GM12878 (cell line): ENCODE results near the gene CUL4A. TPM values are rescaled to one million over a fixed set of nuclear protein-coding genes. Genes with fewer than 3 reads are reported as not detected.

Source experiments
- ATAC-seq: fragments of 200-7000 bp; cut with Tn5 transposase; 3 replicates; pipeline ENCODE4 v1.9.1; 2020; ENCODE audit warnings: mild to moderate bottlenecking, moderate library complexity
- BruUV-seq: library from RNA; stranded (reverse); fragments of 400-500 nt; replicated peaks from 2 replicates; lab custom pipeline; 2021; lab: Mats Ljungman, UMichigan
- CTCF ChIA-PET: fragments of 300-600 bp; sonication (Branson Sonifier 250); formaldehyde crosslinking; extraction: SDS; loops from one replicate; lab custom pipeline; 2021; ENCODE audit warnings: inconsistent platforms; lab: Yijun Ruan, JAX
- POLR2A ChIA-PET: fragments of 350-600 bp; formaldehyde crosslinking; extraction: SDS; loops from one replicate; lab custom pipeline; 2021; ENCODE audit warnings: inconsistent platforms; lab: Charles Lee
- RAD21 ChIA-PET: fragments of 300-600 bp; sonication (Branson Sonifier 250); formaldehyde crosslinking; loops from one replicate; lab custom pipeline; 2023; ENCODE audit warnings: antibody characterized with exemption; ENCODE audit not compliant: unreplicated experiment; lab: Charles Lee
- SMC1A ChIA-PET: fragments of 300-600 bp; sonication (Branson Sonifier 250); formaldehyde crosslinking; loops from one replicate; lab custom pipeline; 2023; ENCODE audit not compliant: unreplicated experiment, uncharacterized antibody; lab: Charles Lee
- DNase-seq: peaks from one replicate; pipeline ENCODE4 v3.0.0-alpha.2; 2011; ENCODE audit warnings: low read depth, low spot score
- FAIRE-seq: peaks from 3 replicates; lab custom pipeline; 2011; peaks lifted over from hg19 to GRCh38; lab: Jason Lieb, UNC
- H2AFZ ChIP-seq: 2 replicates; pipeline ENCODE4 v1.6.0; 2011; ENCODE audit warnings: low read depth, low read length, control low read depth; ENCODE audit not compliant: control insufficient read depth
- H3K27ac ChIP-seq: 2 replicates; pipeline ENCODE4 v1.5.1; 2011; ENCODE audit warnings: control low read depth; ENCODE audit not compliant: control insufficient read depth, insufficient read depth
- H3K27me3 ChIP-seq, 2 experiments: replicated peaks in 1 of 2; 2 replicates each; pipeline versions ENCODE4 v1.6.0 to v1.6.1; 2011; ENCODE audit warnings: low read length in 1 of 2; ENCODE audit not compliant: control insufficient read depth in 2 of 2, insufficient read depth in 2 of 2
- H3K36me3 ChIP-seq, 2 experiments: 2 replicates each; pipeline ENCODE4 v1.5.1; 2011; ENCODE audit warnings: low read length in 1 of 2; ENCODE audit not compliant: control insufficient read depth in 2 of 2, insufficient read depth in 2 of 2
- H3K4me1 ChIP-seq: 2 replicates; pipeline ENCODE4 v1.6.1; 2011; ENCODE audit warnings: mild to moderate bottlenecking, low read length, moderate library complexity, mixed read lengths; ENCODE audit not compliant: control insufficient read depth, insufficient read depth
- H3K4me2 ChIP-seq: 2 replicates; pipeline ENCODE4 v1.6.0; 2011; ENCODE audit warnings: control low read depth; ENCODE audit not compliant: control insufficient read depth, insufficient read depth
- H3K4me3 ChIP-seq: fragments of 200-600 bp; sonication (generic); 2 replicates; pipeline ENCODE4 v1.5.1; 2016
- H3K79me2 ChIP-seq: 2 replicates; pipeline ENCODE4 v1.6.0; 2011; ENCODE audit warnings: low read length; ENCODE audit not compliant: control insufficient read depth, insufficient read depth
- H3K9ac ChIP-seq: 2 replicates; pipeline ENCODE4 v1.8.0; 2011; ENCODE audit warnings: low read length, control low read depth, mixed read lengths; ENCODE audit not compliant: control insufficient read depth, insufficient read depth
- H3K9me3 ChIP-seq: replicated peaks from 3 replicates; pipeline ENCODE4 v1.5.1; 2011; ENCODE audit warnings: mild to moderate bottlenecking, low read length; ENCODE audit not compliant: control insufficient read depth, insufficient read depth
- H4K20me1 ChIP-seq: 2 replicates; pipeline ENCODE4 v1.6.0; 2011; ENCODE audit not compliant: control insufficient read depth, insufficient read depth
- HDAC6 ChIP-seq: fragments of 200-600 bp; sonication (generic); IDR thresholded peaks from one replicate; pipeline ENCODE4 v1.8.0; 2017; ENCODE audit warnings: antibody characterized with exemption; ENCODE audit not compliant: unreplicated experiment
- IRF5 ChIP-seq: fragments of 450-650 bp; IDR thresholded peaks from 2 replicates; pipeline ENCODE4 v1.6.1; 2017; ENCODE audit warnings: borderline replicate concordance
- LARP7 ChIP-seq: fragments of 450-650 bp; IDR thresholded peaks from 2 replicates; pipeline ENCODE4 v1.6.1; 2017; ENCODE audit warnings: mild to moderate bottlenecking
- MLLT1 ChIP-seq: fragments of 450-650 bp; IDR thresholded peaks from 2 replicates; pipeline ENCODE4 v1.6.1; 2016; ENCODE audit warnings: mild to moderate bottlenecking
- MYB ChIP-seq: fragments of 150-350 bp; IDR thresholded peaks from 2 replicates; pipeline ENCODE4 v1.6.1; 2014; ENCODE audit warnings: mild to moderate bottlenecking, low read depth, low read length, borderline replicate concordance
- NFXL1 ChIP-seq: fragments of 450-650 bp; IDR thresholded peaks from 2 replicates; pipeline ENCODE4 v1.6.1; 2017; ENCODE audit warnings: antibody characterized with exemption, mild to moderate bottlenecking, borderline replicate concordance
- SREBF2 ChIP-seq: IDR thresholded peaks from 2 replicates; pipeline ENCODE4 v1.6.1; 2012; ENCODE audit warnings: mild to moderate bottlenecking, low read length
- STAT3 ChIP-seq: IDR thresholded peaks from 2 replicates; pipeline ENCODE4 v1.6.1; 2011; ENCODE audit warnings: low read depth, low read length, improper control_type of control experiment
- TARDBP ChIP-seq: IDR thresholded peaks from 2 replicates; pipeline ENCODE4 v1.6.1; 2016; ENCODE audit warnings: borderline replicate concordance
- WGBS: methylation state at CpG from one replicate; pipeline ENCODE4 v1.1.6; 2016; ENCODE audit warnings: low lambda C conversion rate; ENCODE audit not compliant: insufficient replicate concordance, insufficient coverage; ENCODE audit errors: missing lambda C conversion rate; 5-methylcytosine and 5-hydroxymethylcytosine counted together
- in situ Hi-C: fragments of 300-500 bp; cut with MboI; formaldehyde crosslinking; loops from 9 replicates; pipeline ENCODE4 v1.14.3; 2018; ENCODE audit warnings: mixed read lengths
- intact Hi-C: fragments of 100-400 bp; cut with micrococcal nuclease; formaldehyde crosslinking; loops from one replicate; pipeline ENCODE4 v1.14.2; 2022; ENCODE audit not compliant: unreplicated experiment
- polyA plus RNA-seq, 11 experiments: library from polyadenylated mRNA; depleted of rRNA in 4 of 11; unstranded in 6 of 11; stranded (reverse) in 5 of 11; fragments of >200 nt; fragmentation: Nextera tagmentation in 4 of 11; fragmentation: Illumina TruSeq in 1 of 11; extraction: Ambion mirVana in 4 of 11; extraction: Trizol in 1 of 11; gene quantifications; 1 replicate in 1 of 11; 2 replicates in 10 of 11; pipeline versions ENCODE4 v1.2.1 to v1.2.3, GENCODE V29; 2011 to 2016; ENCODE audit warnings: inconsistent platforms in 2 of 11, missing spikeins in 2 of 11, low read depth in 1 of 11
- total RNA-seq, 4 experiments: library from RNA; depleted of rRNA in 3 of 4; stranded (reverse); fragments of >200 nt in 3 of 4; fragmentation: Illumina TruSeq in 1 of 4; extraction: Trizol in 1 of 4; gene quantifications; 2 replicates each; pipeline versions ENCODE4 v1.2.1 to v1.2.3, GENCODE V29; 2013 to 2021

Gene CUL4A
- total and polyA plus RNA-seq, 10 of the 15 experiments (the other 5 are each of a cell fraction or from before 2014, with no cell fraction given) = 19.7 to 74.3 (median 55.6) TPM

- no peak for TF ChIP-seq HDAC6
- TF ChIP-seq TARDBP = no peak
Measured at GRCh38 chr13:113229161-113229560, 19.7 kb downstream of the CUL4A start (continued).

GRCh38 chr13:113229791-113230190 lies 20.4 kb downstream of the CUL4A start:
- ChIA-PET RAD21 (no interaction called here), CTCF (no interaction called here), SMC1A (no interaction called here), POLR2A (no interaction called here)
- BruUV-seq = no TSS peak
- Histone ChIP-seq H2AFZ (no peak overlapping the region), H3K4me1 (no peaks in the 10 kb centered on the region), H3K36me3 (peaks cover 16 to 29% of the 10 kb centered on the region in 2 experiments; a peak in 3 of 4 replicates), H3K4me2 (no peak overlapping the region), H4K20me1 (no peaks in the 10 kb centered on the region), H3K9me3 (no peaks in the 10 kb centered on the region), H3K27me3 (no peaks in the 10 kb centered on the region), H3K27ac (no peak overlapping the region), H3K4me3 (no peak overlapping the region), H3K9ac (no peak overlapping the region), H3K79me2 (no peaks in the 10 kb centered on the region)
- ATAC-seq (no peak), DNase-seq (no peak), FAIRE-seq (no peak)
- in situ Hi-C loops (no loop called here), intact Hi-C loops (no loop called here)
- TF ChIP-seq MLLT1 (no peak), IRF5 (no peak), SREBF2 (no peak), MYB (no peak), NFXL1 (no peak), LARP7 (no peak), STAT3 (no peak)
- WGBS = over 99% methylated on average over 20 of the region's 20 CpGs
